Caco-2 (cell line): ENCODE measurements around the gene SYNGR1. TPM values are rescaled to one million over a fixed set of nuclear protein-coding genes. Genes with fewer than 3 reads are reported as not detected.
A peak's percentile ranks its signal among the peaks of the same experiment; 100 is the strongest.

Experiments
- BruUV-seq: library from RNA; stranded (reverse); fragments of 400-500 nt; replicated peaks from 2 replicates; lab custom pipeline; 2021; lab: Mats Ljungman, UMichigan
- CTCF ChIA-PET: fragments of 300-600 bp; sonication (Branson Sonifier 250); formaldehyde crosslinking; loops from one replicate; lab custom pipeline; 2022; ENCODE audit warnings: antibody characterized with exemption; lab: Charles Lee
- POLR2A ChIA-PET: fragments of 300-600 bp; sonication (Branson Sonifier 250); formaldehyde crosslinking; loops from one replicate; lab custom pipeline; 2022; ENCODE audit warnings: antibody characterized with exemption; lab: Charles Lee
- DNase-seq, 2 experiments: peaks; one replicate each; pipeline versions ENCODE4 v3.0.0 to v3.0.0-alpha.2; 2020 to 2022
- H3K27me3 ChIP-seq: replicated peaks from 2 replicates; pipeline ENCODE4 v1.6.0; 2011; ENCODE audit warnings: low read length; ENCODE audit not compliant: control insufficient read depth, insufficient read depth
- H3K36me3 ChIP-seq: 2 replicates; pipeline ENCODE4 v1.5.1; 2011; ENCODE audit warnings: low read length; ENCODE audit not compliant: control insufficient read depth, insufficient read depth
- H3K4me1 ChIP-seq: fragments of 250-450 bp; sonication (Bioruptor Pico); 2 replicates; pipeline ENCODE4 v1.5.1; 2020; ENCODE audit warnings: mild to moderate bottlenecking
- H3K4me3 ChIP-seq: 2 replicates; pipeline ENCODE4 v1.5.1; 2011; ENCODE audit warnings: low read depth, mild to moderate bottlenecking, control low read depth, low read length
- H3K9me3 ChIP-seq: fragments of 250-450 bp; sonication (Bioruptor Pico); 2 replicates; pipeline ENCODE4 v1.5.1; 2020; ENCODE audit warnings: mild to moderate bottlenecking, moderate library complexity
- H3K27ac Mint-ChIP-seq: one replicate; pipeline ENCODE4 v1.8.0; 2022; ENCODE audit warnings: mixed read lengths; ENCODE audit not compliant: unreplicated experiment
- H3K27me3 Mint-ChIP-seq: one replicate; pipeline ENCODE4 v1.8.0; 2022; ENCODE audit warnings: mixed read lengths; ENCODE audit not compliant: insufficient read depth, unreplicated experiment
- H3K36me3 Mint-ChIP-seq: one replicate; pipeline ENCODE4 v1.8.0; 2022; ENCODE audit warnings: mild to moderate bottlenecking, mixed read lengths; ENCODE audit not compliant: insufficient read depth, unreplicated experiment
- H3K4me1 Mint-ChIP-seq: one replicate; pipeline ENCODE4 v1.8.0; 2022; ENCODE audit warnings: low read depth, mixed read lengths; ENCODE audit not compliant: unreplicated experiment
- H3K4me3 Mint-ChIP-seq: one replicate; pipeline ENCODE4 v1.8.0; 2022; ENCODE audit warnings: mild to moderate bottlenecking, moderate library complexity, mixed read lengths; ENCODE audit not compliant: unreplicated experiment
- H3K9me3 Mint-ChIP-seq: one replicate; pipeline ENCODE4 v1.8.0; 2022; ENCODE audit warnings: mixed read lengths; ENCODE audit not compliant: unreplicated experiment
- intact Hi-C: fragments of 100-400 bp; cut with micrococcal nuclease; formaldehyde crosslinking; loops from one replicate; pipeline ENCODE4 v1.10.0; 2022; ENCODE audit not compliant: unreplicated experiment
- total RNA-seq: library from RNA; stranded (reverse); gene quantifications from 2 replicates; pipeline ENCODE4 v1.2.3, GENCODE V29; 2022
- TF ChIP-seq, protein P1 (sequence below), 2 experiments: fragments of 200-600 bp in 1 of 2; IDR thresholded peaks; 1 replicate in 1 of 2; 2 replicates in 1 of 2; pipeline versions ENCODE4 v1.5.1 to v1.8.0; 2011 to 2022; ENCODE audit warnings: antibody characterized with exemption in 1 of 2, control low read depth in 1 of 2, inconsistent platforms in 1 of 2, low read depth in 1 of 2, low read length in 1 of 2, mild to moderate bottlenecking in 1 of 2, moderate library complexity in 1 of 2; ENCODE audit not compliant: insufficient read depth in 1 of 2, severe bottlenecking in 1 of 2, unreplicated experiment in 1 of 2

Gene SYNGR1
- total RNA-seq, 1 experiment from 2014 or later: 20.2 TPM

DNA sequence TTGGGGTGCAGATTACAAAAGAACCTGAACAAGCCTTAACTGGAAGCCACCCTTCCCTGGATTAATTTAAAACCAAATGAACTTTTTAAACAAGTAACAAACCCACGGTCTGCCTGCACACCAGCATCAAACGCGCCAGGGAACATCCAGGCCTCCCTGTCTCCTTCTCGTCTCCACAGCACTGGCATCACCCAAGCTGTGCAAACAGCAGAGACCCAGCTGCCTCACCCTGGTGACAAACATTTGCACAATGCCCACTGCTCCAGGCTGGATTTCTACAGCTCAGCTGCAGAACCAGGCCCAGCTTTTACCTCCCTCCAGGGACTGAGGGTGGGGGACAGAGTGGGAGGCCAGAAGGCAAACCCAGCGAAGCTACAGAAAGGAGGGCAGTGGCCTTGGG is 37.4 kb upstream of the SYNGR1 start:
- no peak overlapping the region for H3K4me3 Mint-ChIP-seq
- H3K4me1 ChIP-seq: peaks cover 26% of the 10 kb centered on the region
- H3K4me3 ChIP-seq: no peak overlapping the region
- no peak for DNase-seq
- no peaks in the 10 kb centered on the region for H3K27me3 Mint-ChIP-seq
- TF ChIP-seq, protein P1, sequence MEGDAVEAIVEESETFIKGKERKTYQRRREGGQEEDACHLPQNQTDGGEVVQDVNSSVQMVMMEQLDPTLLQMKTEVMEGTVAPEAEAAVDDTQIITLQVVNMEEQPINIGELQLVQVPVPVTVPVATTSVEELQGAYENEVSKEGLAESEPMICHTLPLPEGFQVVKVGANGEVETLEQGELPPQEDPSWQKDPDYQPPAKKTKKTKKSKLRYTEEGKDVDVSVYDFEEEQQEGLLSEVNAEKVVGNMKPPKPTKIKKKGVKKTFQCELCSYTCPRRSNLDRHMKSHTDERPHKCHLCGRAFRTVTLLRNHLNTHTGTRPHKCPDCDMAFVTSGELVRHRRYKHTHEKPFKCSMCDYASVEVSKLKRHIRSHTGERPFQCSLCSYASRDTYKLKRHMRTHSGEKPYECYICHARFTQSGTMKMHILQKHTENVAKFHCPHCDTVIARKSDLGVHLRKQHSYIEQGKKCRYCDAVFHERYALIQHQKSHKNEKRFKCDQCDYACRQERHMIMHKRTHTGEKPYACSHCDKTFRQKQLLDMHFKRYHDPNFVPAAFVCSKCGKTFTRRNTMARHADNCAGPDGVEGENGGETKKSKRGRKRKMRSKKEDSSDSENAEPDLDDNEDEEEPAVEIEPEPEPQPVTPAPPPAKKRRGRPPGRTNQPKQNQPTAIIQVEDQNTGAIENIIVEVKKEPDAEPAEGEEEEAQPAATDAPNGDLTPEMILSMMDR (IDR thresholded peaks at IDR 0.05; ENCODE audit: insufficient read depth in 1 of 2, low read depth in 1 of 2, low read length in 1 of 2, severe bottlenecking in 1 of 2, unreplicated experiment in 1 of 2): no peak
- H3K27ac Mint-ChIP-seq: no peak overlapping the region
- no peaks in the 10 kb centered on the region for H3K9me3 ChIP-seq
- no TSS peak for BruUV-seq
- no peaks in the 10 kb centered on the region for H3K27me3 ChIP-seq
- ChIA-PET CTCF (interaction anchor here (0.6 to 2.2 kb wide), 5 partner anchors 71 to 216 kb away, joined by 3 to 14 read pairs (median 3); partner anchors contain the start of gene TAB1), POLR2A (interaction anchor here (0.6 kb wide), 1 partner anchor 558 kb away, joined by 4 read pairs; no protein-coding TSS in a partner anchor)
- peaks cover 90% of the 10 kb centered on the region for H3K36me3 Mint-ChIP-seq
- no peaks in the 10 kb centered on the region for H3K9me3 Mint-ChIP-seq
- intact Hi-C loops: no loop called here
- peaks cover 22% of the 10 kb centered on the region for H3K36me3 ChIP-seq
- H3K4me1 Mint-ChIP-seq: no peaks in the 10 kb centered on the region

DNA sequence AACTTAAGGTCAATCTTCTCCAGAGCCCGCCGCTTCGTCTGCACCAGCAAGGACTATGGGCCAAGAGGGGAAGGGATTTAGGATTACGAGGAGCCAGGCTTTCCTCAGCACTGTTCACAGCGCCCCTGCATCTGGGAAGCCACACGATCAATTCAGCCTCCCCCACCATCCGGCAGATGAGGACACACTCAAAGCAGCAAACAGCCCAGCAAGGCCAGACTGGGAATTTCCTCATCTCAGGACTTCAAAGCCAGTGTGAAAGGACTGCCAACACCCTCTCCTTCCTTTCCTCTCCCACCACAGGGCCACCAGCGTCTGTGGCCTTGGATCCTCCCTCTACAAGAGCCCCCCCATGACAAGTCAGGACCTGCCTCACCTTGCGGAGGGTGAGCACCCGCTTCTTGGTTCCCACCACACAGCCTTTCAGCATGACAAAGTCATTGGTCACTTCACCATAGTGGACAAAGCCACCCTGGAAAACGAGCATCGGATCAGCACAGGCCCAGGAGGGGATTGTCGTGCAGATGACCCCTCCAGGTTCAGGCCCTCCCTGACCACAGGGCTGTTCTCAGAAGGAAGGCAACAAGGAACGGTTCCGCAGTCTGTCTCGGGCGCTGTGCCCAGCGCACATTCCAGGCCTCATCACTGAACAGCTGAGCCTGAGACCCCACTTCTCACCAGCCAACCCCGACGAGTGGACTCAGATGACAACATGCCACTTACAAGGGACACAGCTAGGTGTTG is 36.4 kb upstream of the SYNGR1 start:
- TF ChIP-seq, protein P1 (IDR thresholded peaks at IDR 0.05; ENCODE audit: insufficient read depth in 1 of 2, low read depth in 1 of 2, low read length in 1 of 2, severe bottlenecking in 1 of 2, unreplicated experiment in 1 of 2): no peak
- peaks cover 22% of the 10 kb centered on the region for H3K36me3 ChIP-seq
- CTCF ChIA-PET: no interaction called here
- H3K4me3 ChIP-seq: no peak overlapping the region
- H3K27ac Mint-ChIP-seq: peak overlapping the region; percentile 55
- H3K9me3 ChIP-seq: no peaks in the 10 kb centered on the region
- no peaks in the 10 kb centered on the region for H3K9me3 Mint-ChIP-seq
- H3K36me3 Mint-ChIP-seq: peaks cover 100% of the 10 kb centered on the region
- no TSS peak for BruUV-seq
- peak overlapping the region; percentile 29 for H3K4me3 Mint-ChIP-seq
- POLR2A ChIA-PET: no interaction called here
- no peaks in the 10 kb centered on the region for H3K27me3 ChIP-seq
- peaks cover 28% of the 10 kb centered on the region for H3K4me1 ChIP-seq
- intact Hi-C loops: no loop called here
- no peak for DNase-seq
- peaks cover 8% of the 10 kb centered on the region for H3K4me1 Mint-ChIP-seq
- no peaks in the 10 kb centered on the region for H3K27me3 Mint-ChIP-seq

DNA sequence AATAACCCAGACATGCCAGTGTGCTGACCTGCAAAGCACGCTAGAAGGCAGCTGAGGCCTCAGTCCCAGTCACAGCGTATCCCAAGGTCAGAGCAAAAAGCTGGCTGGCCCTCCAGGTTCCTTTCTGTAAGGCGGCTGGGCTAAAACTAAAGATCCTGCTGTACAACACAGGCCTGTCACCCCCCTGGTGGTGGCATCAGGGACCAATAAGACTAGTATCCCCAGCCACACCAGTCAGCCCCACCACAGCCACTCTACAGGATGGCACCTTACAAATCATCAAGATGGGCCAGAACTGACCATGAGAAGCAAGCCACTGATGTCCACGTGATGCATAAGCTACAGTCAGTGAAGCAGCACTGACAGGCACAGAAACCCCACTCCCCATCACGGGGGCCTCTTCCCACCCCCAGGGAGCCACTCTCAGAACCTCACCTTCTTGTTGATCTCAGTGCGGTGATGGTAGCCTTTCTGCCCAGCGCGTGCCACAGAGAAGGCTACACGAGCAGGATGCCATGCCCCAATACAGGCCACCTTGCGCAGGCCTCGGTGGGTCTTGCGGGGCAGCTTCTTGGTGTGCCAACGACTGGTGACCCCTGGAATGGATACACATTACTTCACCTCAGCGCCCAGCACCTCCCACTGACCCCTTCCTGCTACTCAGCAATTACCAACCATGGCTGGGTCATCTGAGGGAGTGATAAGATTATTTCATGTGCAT is 35.4 kb upstream of the SYNGR1 start:
- H3K9me3 Mint-ChIP-seq: no peaks in the 10 kb centered on the region
- intact Hi-C loops: no loop called here
- Histone ChIP-seq H3K4me1 (peaks cover 28% of the 10 kb centered on the region), H3K4me3 (no peak overlapping the region), H3K36me3 (peaks cover 22% of the 10 kb centered on the region), H3K27me3 (no peaks in the 10 kb centered on the region), H3K9me3 (no peaks in the 10 kb centered on the region)
- TF ChIP-seq, protein P1 (IDR thresholded peaks at IDR 0.05; ENCODE audit: insufficient read depth in 1 of 2, low read depth in 1 of 2, low read length in 1 of 2, severe bottlenecking in 1 of 2, unreplicated experiment in 1 of 2): no peak
- POLR2A ChIA-PET: interaction anchor here (0.7 kb wide), 1 partner anchor 85 kb away, joined by 3 read pairs; no protein-coding TSS in a partner anchor
- peaks cover 8% of the 10 kb centered on the region for H3K4me1 Mint-ChIP-seq
- CTCF ChIA-PET: no interaction called here
- H3K36me3 Mint-ChIP-seq: peaks cover 100% of the 10 kb centered on the region
- peak overlapping the region; percentile 55 for H3K27ac Mint-ChIP-seq
- DNase-seq: no peak
- no TSS peak for BruUV-seq
- H3K27me3 Mint-ChIP-seq: peaks cover 2% of the 10 kb centered on the region
- H3K4me3 Mint-ChIP-seq: no peak overlapping the region
